GM12875 (cell line): ENCODE data around the gene MED27.

Experiments
- H3K4me3 ChIP-seq: one replicate; pipeline ENCODE4 v1.5.1; 2011; ENCODE audit warnings: low read depth, low read length, control low read depth
- CTCF ChIP-seq: IDR thresholded peaks from 2 replicates; pipeline ENCODE4 v1.5.1; 2011; ENCODE audit warnings: low read depth, mild to moderate bottlenecking, control low read depth, inconsistent platforms, low read length, moderate library complexity, borderline replicate concordance; ENCODE audit not compliant: insufficient read depth

The MED27 gene

GRCh38 chr9:131918481-131918880 is 161.2 kb downstream of the MED27 start:
- TF ChIP-seq CTCF: no peak

GRCh38 chr9:131917009-131917408 is 162.7 kb downstream of the MED27 start:
- no peak for TF ChIP-seq CTCF
- no peak overlapping the region for H3K4me3 ChIP-seq

More at GRCh38 chr9:131918481-131918880, 161.2 kb downstream of the MED27 start:
- H3K4me3 ChIP-seq: no peak overlapping the region

GRCh38 chr9:131915181-131915580 is 164.5 kb downstream of the MED27 start:
- H3K4me3 ChIP-seq: no peak overlapping the region
- TF ChIP-seq CTCF: no peak

- no peak overlapping the region for H3K4me3 ChIP-seq
- no peak for TF ChIP-seq CTCF
Measured at GRCh38 chr9:131912671-131913070, 167.0 kb downstream of the MED27 start.

GRCh38 chr9:131912069-131912468 is 167.6 kb downstream of the MED27 start:
- no peak overlapping the region for H3K4me3 ChIP-seq
- TF ChIP-seq CTCF: no peak

- no peak overlapping the region for H3K4me3 ChIP-seq
- TF ChIP-seq CTCF: no peak
Measured at GRCh38 chr9:131910572-131910971, 169.1 kb downstream of the MED27 start.

- no peak overlapping the region for H3K4me3 ChIP-seq
- TF ChIP-seq CTCF: no peak
Measured at GRCh38 chr9:131905144-131905543, 174.5 kb downstream of the MED27 start.
